Liver (tissue), 9 donors: ENCODE measurements around the gene CSNK1A1L. TPM values are rescaled to one million over a fixed set of nuclear protein-coding genes. Genes with fewer than 3 reads are reported as not detected.

Experiments used
- DNase-seq: peaks from one replicate; pipeline ENCODE4 v3.0.0-alpha.2; 2017; ENCODE audit warnings: low spot score
- H3K27ac ChIP-seq, 2 donors: one replicate each; pipeline ENCODE4 v1.7.0; 2013; ENCODE audit warnings: inconsistent platforms in 2 of 2, low read length in 2 of 2, control low read depth in 1 of 2, low read depth in 1 of 2, mild to moderate bottlenecking in 1 of 2
- H3K27me3 ChIP-seq, 4 donors: one replicate each; pipeline versions ENCODE4 v1.6.1 to v1.7.0; 2013; ENCODE audit warnings: low read length in 3 of 4, inconsistent platforms in 1 of 4, mild to moderate bottlenecking in 1 of 4, moderate library complexity in 1 of 4; ENCODE audit not compliant: control insufficient read depth in 4 of 4, insufficient read depth in 4 of 4
- H3K36me3 ChIP-seq, 4 donors: one replicate each; pipeline versions ENCODE4 v1.6.1 to v1.7.0; 2013; ENCODE audit warnings: low read length in 3 of 4, mild to moderate bottlenecking in 3 of 4, low read depth in 1 of 4, moderate library complexity in 1 of 4; ENCODE audit not compliant: control insufficient read depth in 4 of 4, insufficient read depth in 3 of 4
- H3K4me1 ChIP-seq, 4 donors: one replicate each; pipeline versions ENCODE4 v1.6.1 to v1.7.0; 2013; ENCODE audit warnings: low read length in 3 of 4, mild to moderate bottlenecking in 3 of 4, moderate library complexity in 1 of 4; ENCODE audit not compliant: control insufficient read depth in 4 of 4, insufficient read depth in 4 of 4
- H3K4me3 ChIP-seq, 3 donors: one replicate each; pipeline versions ENCODE4 v1.6.1 to v1.7.0; 2013; ENCODE audit warnings: low read length in 3 of 3, control low read depth in 1 of 3, low read depth in 1 of 3, mild to moderate bottlenecking in 1 of 3
- H3K9ac ChIP-seq, 2 donors: one replicate each; pipeline ENCODE4 v1.7.0; 2013; ENCODE audit warnings: low read length in 2 of 2, mild to moderate bottlenecking in 2 of 2, moderate library complexity in 2 of 2, control low read depth in 1 of 2, low read depth in 1 of 2
- H3K9me3 ChIP-seq, 4 donors: one replicate each; pipeline versions ENCODE4 v1.6.1 to v1.7.0; 2013; ENCODE audit warnings: low read length in 3 of 4; ENCODE audit not compliant: control insufficient read depth in 4 of 4
- EGR1 ChIP-seq, 2 donors: IDR thresholded peaks; 2 replicates each; pipeline ENCODE4 v1.6.1; 2016 to 2018; ENCODE audit warnings: antibody characterized with exemption in 2 of 2, low read depth in 2 of 2
- FOXA1 ChIP-seq: IDR thresholded peaks from 2 replicates; pipeline ENCODE4 v1.6.1; 2016; ENCODE audit warnings: antibody characterized with exemption
- FOXA2 ChIP-seq: IDR thresholded peaks from 2 replicates; pipeline ENCODE4 v1.6.1; 2016; ENCODE audit warnings: antibody characterized with exemption
- GABPA ChIP-seq, 2 donors: IDR thresholded peaks in 1 of 2; conservative IDR thresholded peaks in 1 of 2; 2 replicates each; pipeline ENCODE4 v1.6.1; 2016; ENCODE audit warnings: antibody characterized with exemption in 2 of 2, mild to moderate bottlenecking in 1 of 2, moderate library complexity in 1 of 2
- HNF4A ChIP-seq, 2 donors: conservative IDR thresholded peaks; 2 replicates each; pipeline ENCODE4 v1.6.1; 2016; ENCODE audit warnings: antibody characterized with exemption in 2 of 2, mild to moderate bottlenecking in 2 of 2
- HNF4G ChIP-seq: IDR thresholded peaks from 2 replicates; pipeline ENCODE4 v1.6.1; 2016; ENCODE audit warnings: antibody characterized with exemption
- JUND ChIP-seq, 2 donors: IDR thresholded peaks; 2 replicates each; pipeline ENCODE4 v1.6.1; 2016; ENCODE audit warnings: antibody characterized with exemption in 2 of 2
- NR2F2 ChIP-seq: IDR thresholded peaks from 2 replicates; pipeline ENCODE4 v1.6.1; 2016; ENCODE audit warnings: antibody characterized with exemption
- RAD21 ChIP-seq, 2 donors: IDR thresholded peaks; 2 replicates each; pipeline ENCODE4 v1.6.1; 2016; ENCODE audit warnings: antibody characterized with exemption in 2 of 2, mild to moderate bottlenecking in 2 of 2
- REST ChIP-seq: IDR thresholded peaks from 2 replicates; pipeline ENCODE4 v1.6.1; 2016; ENCODE audit warnings: antibody characterized with exemption, mild to moderate bottlenecking
- RXRA ChIP-seq, 2 donors: IDR thresholded peaks; 2 replicates each; pipeline ENCODE4 v1.6.1; 2017 to 2018; ENCODE audit warnings: antibody characterized with exemption in 2 of 2, mild to moderate bottlenecking in 1 of 2
- SP1 ChIP-seq: IDR thresholded peaks from 2 replicates; pipeline ENCODE4 v1.6.1; 2018; ENCODE audit warnings: antibody characterized with exemption, mild to moderate bottlenecking
- TAF1 ChIP-seq: conservative IDR thresholded peaks from 2 replicates; pipeline ENCODE4 v1.6.1; 2016; ENCODE audit warnings: antibody characterized with exemption, mild to moderate bottlenecking
- WGBS: extraction: QIAGEN DNeasy Blood & Tissue Kit; methylation state at CpG from one replicate; pipeline ENCODE4 v1.1.7; 2013; 5-methylcytosine and 5-hydroxymethylcytosine counted together
- polyA plus RNA-seq, 2 donors: library from polyadenylated mRNA; stranded (reverse) in 1 of 2; unstranded in 1 of 2; fragments of 200-250 nt in 1 of 2; fragments of >200 nt in 1 of 2; fragmentation: Nextera tagmentation in 1 of 2; extraction: Ambion mirVana in 1 of 2; gene quantifications; one replicate each; pipeline versions ENCODE4 v1.2.1 to v1.2.3, GENCODE V29; 2013 to 2015
- total RNA-seq, 2 donors: library from RNA; depleted of rRNA; stranded (reverse); fragments of >200 nt; gene quantifications; one replicate each; pipeline ENCODE4 v1.2.3, GENCODE V29; 2014
- TF ChIP-seq, protein P1 (sequence below): IDR thresholded peaks from 2 replicates; pipeline ENCODE4 v1.6.1; 2016; ENCODE audit warnings: antibody characterized with exemption
- TF ChIP-seq, protein P2 (sequence below): IDR thresholded peaks from 2 replicates; pipeline ENCODE4 v1.6.1; 2016; ENCODE audit warnings: antibody characterized with exemption
- TF ChIP-seq, protein P3 (sequence below): IDR thresholded peaks from 2 replicates; pipeline ENCODE4 v1.6.1; 2016; ENCODE audit warnings: antibody characterized with exemption
- TF ChIP-seq, protein P4 (sequence below): fragments of 150-350 bp; IDR thresholded peaks from 2 replicates; pipeline ENCODE4 v1.5.1; 2017; ENCODE audit warnings: improper control_type of control experiment, low read depth, low read length; ENCODE audit not compliant: missing input control
- donor health status: healthy.
- donor health status: healthy.
- donor health status: healthy.
- donor health status: healthy.
- donor health status: healthy.

CSNK1A1L gene
- total and polyA plus RNA-seq, 4 donors, result not detected

- peaks cover 0 to 3% (median 0%) of the 10 kb centered on the region in 4 donors for H3K27me3 ChIP-seq
- 75% methylated on average over 2 of the region's 2 CpGs for WGBS
- TF ChIP-seq TAF1 (no peak), HNF4A (conservative IDR thresholded peaks at IDR 0.05) (no peak), RXRA (IDR thresholded peaks at IDR 0.05) (no peak), FOXA2 (no peak), REST (no peak), HNF4G (no peak)
- TF ChIP-seq, protein P1, sequence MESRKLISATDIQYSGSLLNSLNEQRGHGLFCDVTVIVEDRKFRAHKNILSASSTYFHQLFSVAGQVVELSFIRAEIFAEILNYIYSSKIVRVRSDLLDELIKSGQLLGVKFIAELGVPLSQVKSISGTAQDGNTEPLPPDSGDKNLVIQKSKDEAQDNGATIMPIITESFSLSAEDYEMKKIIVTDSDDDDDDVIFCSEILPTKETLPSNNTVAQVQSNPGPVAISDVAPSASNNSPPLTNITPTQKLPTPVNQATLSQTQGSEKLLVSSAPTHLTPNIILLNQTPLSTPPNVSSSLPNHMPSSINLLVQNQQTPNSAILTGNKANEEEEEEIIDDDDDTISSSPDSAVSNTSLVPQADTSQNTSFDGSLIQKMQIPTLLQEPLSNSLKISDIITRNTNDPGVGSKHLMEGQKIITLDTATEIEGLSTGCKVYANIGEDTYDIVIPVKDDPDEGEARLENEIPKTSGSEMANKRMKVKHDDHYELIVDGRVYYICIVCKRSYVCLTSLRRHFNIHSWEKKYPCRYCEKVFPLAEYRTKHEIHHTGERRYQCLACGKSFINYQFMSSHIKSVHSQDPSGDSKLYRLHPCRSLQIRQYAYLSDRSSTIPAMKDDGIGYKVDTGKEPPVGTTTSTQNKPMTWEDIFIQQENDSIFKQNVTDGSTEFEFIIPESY, result no peak
- TF ChIP-seq, protein P2, sequence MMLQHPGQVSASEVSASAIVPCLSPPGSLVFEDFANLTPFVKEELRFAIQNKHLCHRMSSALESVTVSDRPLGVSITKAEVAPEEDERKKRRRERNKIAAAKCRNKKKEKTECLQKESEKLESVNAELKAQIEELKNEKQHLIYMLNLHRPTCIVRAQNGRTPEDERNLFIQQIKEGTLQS, result no peak
- TF ChIP-seq, protein P3, sequence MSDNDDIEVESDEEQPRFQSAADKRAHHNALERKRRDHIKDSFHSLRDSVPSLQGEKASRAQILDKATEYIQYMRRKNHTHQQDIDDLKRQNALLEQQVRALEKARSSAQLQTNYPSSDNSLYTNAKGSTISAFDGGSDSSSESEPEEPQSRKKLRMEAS, result no peak
- TF ChIP-seq, protein P4, sequence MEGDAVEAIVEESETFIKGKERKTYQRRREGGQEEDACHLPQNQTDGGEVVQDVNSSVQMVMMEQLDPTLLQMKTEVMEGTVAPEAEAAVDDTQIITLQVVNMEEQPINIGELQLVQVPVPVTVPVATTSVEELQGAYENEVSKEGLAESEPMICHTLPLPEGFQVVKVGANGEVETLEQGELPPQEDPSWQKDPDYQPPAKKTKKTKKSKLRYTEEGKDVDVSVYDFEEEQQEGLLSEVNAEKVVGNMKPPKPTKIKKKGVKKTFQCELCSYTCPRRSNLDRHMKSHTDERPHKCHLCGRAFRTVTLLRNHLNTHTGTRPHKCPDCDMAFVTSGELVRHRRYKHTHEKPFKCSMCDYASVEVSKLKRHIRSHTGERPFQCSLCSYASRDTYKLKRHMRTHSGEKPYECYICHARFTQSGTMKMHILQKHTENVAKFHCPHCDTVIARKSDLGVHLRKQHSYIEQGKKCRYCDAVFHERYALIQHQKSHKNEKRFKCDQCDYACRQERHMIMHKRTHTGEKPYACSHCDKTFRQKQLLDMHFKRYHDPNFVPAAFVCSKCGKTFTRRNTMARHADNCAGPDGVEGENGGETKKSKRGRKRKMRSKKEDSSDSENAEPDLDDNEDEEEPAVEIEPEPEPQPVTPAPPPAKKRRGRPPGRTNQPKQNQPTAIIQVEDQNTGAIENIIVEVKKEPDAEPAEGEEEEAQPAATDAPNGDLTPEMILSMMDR, result no peak
- no peaks in the 10 kb centered on the region for H3K9me3 ChIP-seq
- no peak overlapping the region for H3K4me3 ChIP-seq
- no peak for DNase-seq
- H3K27ac ChIP-seq, result no peak overlapping the region
- H3K4me1 ChIP-seq, result no peaks in the 10 kb centered on the region
- no peak overlapping the region for H3K9ac ChIP-seq
- no peaks in the 10 kb centered on the region for H3K36me3 ChIP-seq
Observed at GRCh38 chr13:37087486-37087885, 18.0 kb downstream of the CSNK1A1L start.

GRCh38 chr13:37085606-37086005 lies 19.9 kb downstream of the CSNK1A1L start:
- 59% methylated on average over 2 of the region's 2 CpGs for WGBS

More at GRCh38 chr13:37085606-37086005, 19.9 kb downstream of the CSNK1A1L start:
- H3K4me1 ChIP-seq, result no peaks in the 10 kb centered on the region
- H3K9ac ChIP-seq, result no peak overlapping the region
- no peak overlapping the region for H3K27ac ChIP-seq
- TF ChIP-seq RXRA (IDR thresholded peaks at IDR 0.05), result no peak
- TF ChIP-seq JUND (IDR thresholded peaks at IDR 0.05), result no peak
- TF ChIP-seq EGR1 (IDR thresholded peaks at IDR 0.05; ENCODE audit: low read depth in 2 of 2), result no peak
- no peak for TF ChIP-seq RAD21 (IDR thresholded peaks at IDR 0.05)
- no peak for TF ChIP-seq HNF4A (conservative IDR thresholded peaks at IDR 0.05)
- no peak for TF ChIP-seq NR2F2
- TF ChIP-seq, protein P3, result no peak
- no peak for TF ChIP-seq GABPA (IDR thresholded peaks at IDR 0.05 in 1 of 2, conservative IDR thresholded peaks at IDR 0.05 in 1 of 2)
- no peak for TF ChIP-seq FOXA1
- TF ChIP-seq REST, result no peak
- TF ChIP-seq, protein P1, result no peak
- no peak for TF ChIP-seq SP1
- H3K9me3 ChIP-seq, result no peaks in the 10 kb centered on the region
- DNase-seq, result no peak
- no peak overlapping the region for H3K4me3 ChIP-seq
- H3K27me3 ChIP-seq, result no peaks in the 10 kb centered on the region
- H3K36me3 ChIP-seq, result no peaks in the 10 kb centered on the region
